GM21717 (cell line): ENCODE results near the gene DOK5.

Source experiments
- ATAC-seq: cut with Tn5 transposase; IDR thresholded peaks from one replicate; pipeline ENCODE4 v1.9.1; 2021; ENCODE audit warnings: mild to moderate bottlenecking, moderate library complexity; ENCODE audit not compliant: unreplicated experiment

Gene DOK5

DNA sequence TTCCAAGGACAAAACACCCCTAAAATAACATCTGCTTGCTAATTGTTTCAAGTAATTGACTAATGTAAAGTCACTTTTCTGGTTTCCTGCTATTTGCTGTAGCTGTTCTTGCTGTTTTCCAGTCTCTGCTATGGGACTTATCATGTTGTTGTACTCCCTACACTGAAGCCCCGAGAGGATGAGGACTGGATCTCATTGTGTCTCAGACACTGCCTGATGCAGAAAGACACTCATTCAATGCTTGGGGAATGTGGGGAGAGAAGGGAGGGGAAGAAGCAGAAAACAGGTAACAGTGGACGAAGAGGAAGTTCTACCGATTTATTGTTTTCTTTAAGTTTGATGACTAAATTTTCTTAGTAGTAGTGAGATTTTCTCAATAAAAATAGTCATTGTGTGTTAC lies 79.8 kb downstream of the DOK5 start:
- ATAC-seq = no peak

DNA sequence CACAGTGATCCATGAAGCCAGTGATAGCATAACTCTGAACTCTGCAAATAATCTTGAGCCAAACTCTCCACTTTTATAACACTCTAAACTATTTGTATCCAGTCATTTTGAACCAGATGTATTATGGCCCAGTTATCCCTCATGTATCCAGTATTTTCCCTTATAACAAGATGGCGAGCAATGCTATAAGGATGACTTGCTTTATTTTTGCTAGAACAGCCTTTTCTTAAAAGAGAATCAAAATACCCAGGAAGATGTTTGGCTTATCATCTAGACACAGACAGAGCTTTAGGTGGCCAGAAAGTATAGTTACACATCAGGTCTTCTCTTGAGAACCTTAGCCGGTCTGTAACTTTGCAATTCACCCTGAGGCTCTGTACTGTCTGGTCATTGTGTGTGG lies 81.0 kb downstream of the DOK5 start:
- ATAC-seq = no peak

DNA sequence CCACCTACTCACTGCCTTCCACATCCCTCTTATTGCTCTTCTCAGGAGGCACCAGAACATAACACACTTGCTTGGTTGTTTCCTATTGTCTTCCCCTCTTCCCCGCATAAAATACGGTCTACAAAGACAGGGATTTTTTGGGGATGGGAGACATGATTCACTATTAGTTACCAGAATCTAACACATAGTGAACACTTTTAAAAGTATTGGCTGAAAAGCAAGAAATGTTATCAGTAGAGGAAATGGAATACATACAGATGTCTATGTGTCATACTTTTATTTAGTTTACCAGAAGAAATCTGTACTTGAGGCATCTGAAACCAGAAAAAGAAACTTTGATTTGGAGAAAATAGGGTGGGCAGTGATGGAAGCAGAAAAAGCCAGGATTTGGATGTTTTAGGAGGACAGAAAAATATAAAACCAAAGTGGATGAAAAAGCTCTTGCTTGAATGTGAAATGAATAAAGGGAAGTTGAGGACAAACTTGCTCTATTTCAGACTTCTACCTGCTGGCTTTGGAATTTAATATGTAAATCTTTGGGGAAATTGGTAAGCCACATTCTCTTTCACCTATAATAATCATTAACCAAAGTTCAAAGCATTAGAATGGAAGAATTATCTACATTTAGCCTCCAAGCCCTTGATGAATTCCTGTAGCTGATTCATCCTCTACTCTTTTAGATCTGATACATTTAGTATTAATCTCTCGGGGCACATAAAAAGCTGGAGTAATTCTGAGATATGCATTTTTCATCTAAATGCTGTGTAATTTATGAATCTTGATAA lies 82.6 kb downstream of the DOK5 start:
- ATAC-seq = no peak

DNA sequence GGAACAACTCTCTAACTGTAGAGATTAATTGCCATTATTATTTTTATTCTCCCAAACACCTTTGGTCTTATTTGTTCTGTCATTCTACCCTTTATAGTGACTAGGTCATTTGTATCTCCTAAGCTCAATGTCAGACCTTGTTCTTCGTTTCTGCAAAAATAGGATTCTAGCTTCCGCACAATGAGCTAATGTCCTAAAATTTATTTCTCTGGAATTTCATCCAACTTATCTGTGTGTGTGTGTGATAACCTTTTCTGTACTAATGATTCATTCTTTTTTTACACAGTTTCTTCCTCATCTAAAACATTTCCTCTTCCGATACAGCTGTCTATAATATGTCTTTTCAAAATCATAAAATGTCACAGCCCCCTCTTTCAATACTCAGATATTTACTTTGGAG lies 84.5 kb downstream of the DOK5 start:
- ATAC-seq = no peak

DNA sequence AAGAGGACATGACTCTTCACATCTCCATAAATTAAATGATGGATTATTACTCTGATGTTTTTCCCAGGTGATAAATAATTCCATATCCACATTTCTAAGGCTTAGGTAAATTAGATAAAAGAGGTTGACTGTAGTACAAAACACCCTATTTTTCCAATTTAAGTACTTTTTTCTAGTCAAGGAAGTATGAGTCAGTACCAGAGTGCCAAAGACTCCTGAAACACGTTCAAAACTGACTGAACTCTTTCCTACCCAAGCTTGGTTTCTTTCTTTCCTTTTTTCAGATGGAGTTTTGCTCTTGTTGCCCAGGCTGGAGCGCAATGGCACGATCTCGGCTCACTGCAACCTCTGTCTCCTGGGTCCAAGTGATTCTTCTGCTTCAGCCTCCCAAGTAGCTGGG lies 85.0 kb downstream of the DOK5 start:
- no peak for ATAC-seq

DNA sequence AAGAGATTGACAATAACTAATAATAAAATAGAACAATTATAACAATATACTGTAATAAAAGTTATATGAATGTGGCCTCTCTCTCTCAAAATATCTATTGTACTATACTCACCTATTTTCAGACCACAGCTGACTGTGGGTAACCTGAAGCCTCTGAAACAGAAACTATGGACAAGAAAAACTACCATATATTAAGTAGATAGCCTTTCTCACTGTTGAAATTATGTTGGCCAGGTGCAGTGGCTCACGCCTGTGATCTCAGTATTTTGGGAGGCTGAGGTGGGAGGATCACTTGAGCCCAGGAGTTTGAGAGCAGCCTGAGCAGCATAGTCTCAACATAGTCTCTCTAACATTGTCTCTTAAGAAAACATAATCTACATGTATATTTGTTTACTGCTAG lies 89.9 kb downstream of the DOK5 start:
- ATAC-seq = no peak

DNA sequence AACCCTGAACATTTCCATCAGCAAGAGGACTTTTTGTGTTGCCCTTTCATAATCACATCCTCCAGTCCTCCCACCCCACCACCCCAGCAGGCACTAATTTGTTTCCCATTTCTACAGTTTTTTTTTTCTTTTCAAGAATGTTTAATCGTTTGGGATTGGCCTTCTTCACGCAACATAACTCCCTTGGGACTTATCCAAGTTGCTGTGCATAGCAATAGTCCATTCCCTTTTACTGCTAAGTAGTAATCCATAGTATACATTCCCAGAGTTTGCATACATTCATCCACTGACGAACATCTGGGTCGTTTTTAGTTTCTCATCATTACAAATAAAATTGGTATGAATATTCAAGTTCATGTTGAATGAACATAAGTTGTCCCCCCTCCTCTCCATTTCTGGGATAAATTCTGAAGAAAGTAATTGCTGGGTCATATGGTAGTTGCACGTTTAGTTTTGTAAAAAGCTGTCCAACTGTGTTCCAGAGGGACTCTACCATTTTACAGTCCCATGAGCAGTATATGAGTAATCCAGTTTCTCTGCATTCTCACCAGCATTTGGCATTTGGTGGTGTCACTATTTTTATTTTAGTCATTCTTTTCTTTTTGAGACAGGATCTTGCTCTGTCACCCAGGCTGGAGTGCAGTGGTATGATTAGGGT lies 90.8 kb downstream of the DOK5 start:
- no peak for ATAC-seq

DNA sequence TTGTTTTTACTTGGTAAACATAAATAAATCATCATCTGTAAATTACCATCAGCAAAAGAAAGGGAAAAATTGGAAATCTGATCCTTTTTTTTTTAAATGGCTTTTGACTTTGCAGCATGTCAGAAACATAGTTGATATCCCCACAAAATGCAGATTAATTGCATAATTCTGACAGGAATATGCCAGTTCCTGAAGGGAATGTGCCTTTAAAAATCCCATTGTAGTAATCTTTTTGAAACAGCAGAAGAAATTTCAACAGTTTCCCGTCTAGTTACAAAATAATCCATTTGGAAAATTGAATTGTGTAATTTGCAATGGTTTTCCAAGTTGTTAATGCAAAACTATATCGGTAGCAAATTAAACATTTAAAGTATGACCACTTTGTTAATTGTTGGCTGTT lies 95.2 kb downstream of the DOK5 start:
- no peak for ATAC-seq

DNA sequence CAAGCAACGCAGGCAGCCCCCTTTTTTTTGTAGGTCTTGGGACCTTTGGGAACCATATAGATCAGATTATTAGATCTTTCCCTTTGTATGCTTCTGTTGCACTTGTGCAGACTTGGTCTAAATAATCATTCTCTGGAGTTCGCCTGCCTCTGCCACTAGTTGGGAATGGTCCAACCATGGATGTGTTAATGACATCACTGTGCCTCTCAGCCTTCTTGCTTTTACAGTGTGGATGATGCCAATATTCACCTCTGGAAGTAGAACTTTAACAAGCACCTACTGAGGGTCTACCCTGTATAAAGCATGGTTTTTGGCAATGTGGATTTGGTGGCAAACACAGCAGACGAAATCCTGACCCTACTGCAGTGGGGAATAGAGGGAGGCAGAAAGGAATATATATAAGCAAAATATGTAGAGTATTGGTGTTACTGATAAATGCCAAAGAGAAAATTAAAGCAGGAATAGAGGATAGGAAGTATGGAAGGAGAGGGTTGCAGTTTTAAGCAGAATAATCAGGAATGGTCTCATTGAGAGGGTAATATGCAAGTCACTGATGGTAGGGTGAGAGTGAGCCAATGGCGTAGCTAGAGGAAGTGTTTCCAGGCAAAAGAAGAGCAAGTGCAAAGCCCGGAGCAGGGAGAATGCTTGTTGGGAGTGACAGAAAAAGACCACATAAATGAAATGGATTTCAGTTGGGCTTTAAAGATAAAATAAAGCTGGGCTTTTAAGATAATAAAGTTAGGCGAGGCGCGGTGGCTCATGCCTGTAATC lies 97.5 kb downstream of the DOK5 start:
- ATAC-seq = no peak

DNA sequence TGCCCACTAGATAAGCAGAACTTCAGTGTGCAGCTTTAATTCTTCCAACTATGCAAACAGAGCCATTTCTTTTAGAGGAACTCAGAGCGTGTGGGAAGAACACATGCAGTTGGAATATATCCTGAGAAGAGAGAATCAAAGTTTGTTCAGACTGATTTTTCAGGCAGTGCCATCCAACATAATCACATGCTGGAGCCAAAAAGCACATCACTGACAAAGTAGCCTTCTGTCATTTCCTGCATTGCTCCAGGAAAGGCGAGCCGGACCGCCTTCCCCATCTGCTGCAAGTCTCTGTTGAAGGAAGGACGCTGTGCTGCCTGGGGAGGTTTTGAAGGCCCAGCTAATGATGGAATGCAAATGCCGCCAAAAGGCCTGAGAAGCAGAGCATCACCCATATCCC lies 98.4 kb downstream of the DOK5 start:
- no peak for ATAC-seq

DNA sequence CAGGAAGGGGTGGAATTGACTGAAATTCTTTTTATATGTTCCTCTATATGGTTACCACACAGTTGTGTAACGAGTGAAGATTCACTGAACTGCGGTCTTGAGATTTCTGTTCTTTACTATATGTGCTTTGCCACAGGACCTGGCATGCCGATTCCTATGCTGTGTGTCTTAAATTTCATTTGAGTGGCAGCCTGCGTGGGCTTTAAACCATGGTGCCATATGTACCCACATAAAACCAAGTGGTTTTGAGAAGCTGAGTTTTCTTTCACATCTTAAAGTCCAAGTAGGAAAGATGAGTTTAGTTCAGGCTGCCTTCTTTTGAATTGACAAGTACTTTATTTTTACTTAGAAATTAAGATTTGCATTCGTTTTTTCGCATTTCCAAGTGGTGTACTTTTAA lies 101.1 kb downstream of the DOK5 start:
- ATAC-seq = no peak

DNA sequence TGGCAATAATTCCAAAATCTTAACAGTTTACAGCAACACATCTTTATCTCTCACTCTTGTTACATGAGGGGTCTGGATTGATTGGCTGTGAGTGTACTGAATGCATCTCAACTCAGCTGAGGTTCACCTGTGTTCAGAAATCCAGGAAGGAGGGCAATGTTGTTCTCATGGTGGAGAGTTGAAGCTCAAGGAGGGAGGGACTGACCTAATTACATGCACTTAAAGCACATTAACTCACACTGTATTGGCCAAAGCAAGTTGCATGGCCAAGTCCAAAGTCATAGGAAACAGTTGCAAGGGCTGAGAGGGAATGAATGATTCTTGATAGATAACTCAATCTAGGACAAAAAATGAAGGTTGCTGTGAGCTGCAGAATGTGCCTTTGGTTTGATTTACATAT lies 102.2 kb downstream of the DOK5 start:
- ATAC-seq = no peak

DNA sequence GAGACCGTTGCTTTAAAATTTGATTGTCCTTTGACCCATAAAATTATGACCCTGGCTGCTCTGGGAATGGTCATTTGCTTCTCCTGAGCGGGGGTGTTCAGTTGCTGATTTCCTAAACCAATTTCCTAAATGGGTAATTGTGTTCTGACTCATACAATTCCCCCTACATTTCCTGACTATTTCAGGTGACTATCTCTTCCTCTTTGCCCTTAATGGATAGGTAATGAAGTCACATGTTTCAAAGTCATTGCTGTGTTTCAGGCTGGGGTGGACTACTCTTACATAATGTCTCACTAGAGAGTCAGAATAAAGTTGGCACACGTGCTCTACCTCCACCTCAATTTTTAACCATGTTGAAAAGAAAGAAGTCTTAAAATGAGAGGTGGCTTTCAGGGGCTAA lies 109.8 kb downstream of the DOK5 start:
- ATAC-seq = no peak

DNA sequence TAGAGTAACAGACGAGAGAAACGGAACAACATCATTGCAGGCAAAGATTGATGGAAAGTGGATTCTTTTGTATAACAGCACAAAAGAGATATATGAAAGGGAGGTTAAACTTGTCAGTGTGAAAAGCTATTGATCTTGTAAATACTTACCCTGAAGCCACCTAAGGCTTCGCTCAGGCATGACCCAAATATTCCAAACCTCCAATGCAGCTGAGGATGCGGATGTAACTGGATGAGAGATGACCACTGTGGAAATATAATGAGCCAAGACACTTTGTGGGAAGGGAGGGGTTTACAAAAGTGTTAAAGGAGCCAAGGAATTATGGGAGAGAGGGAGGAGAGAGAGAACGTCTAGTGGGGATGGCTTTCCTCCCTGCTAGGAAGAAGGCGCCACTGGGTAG lies 112.0 kb downstream of the DOK5 start:
- no peak for ATAC-seq

DNA sequence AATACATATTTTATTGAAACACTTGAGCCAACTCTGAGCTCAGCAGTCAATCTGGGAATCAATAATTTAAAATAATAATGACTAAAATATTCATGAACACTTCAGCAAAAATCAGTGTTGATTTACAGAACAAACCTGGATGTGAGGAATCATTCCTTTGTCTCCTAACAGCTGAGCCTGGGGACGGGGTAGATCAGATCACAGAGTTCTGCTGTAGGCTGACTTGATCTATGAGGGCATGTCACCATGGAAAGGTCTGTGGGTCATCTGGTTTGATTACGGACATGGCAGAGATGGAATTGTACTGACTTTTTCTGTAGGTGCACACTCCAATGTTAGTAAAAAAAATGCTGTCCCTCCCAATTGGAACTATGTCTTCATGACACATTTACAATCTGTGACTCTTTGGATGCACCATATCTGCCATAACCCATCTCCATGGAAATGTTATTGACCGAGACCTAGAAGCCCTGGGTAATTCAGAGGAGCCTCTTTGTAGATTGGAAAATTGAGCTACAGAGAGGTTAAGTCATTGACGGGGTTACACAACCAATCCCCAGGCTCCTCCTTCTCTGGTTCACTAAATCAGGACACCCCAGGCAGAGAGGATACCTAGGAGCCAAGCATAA lies 114.1 kb downstream of the DOK5 start:
- no peak for ATAC-seq

DNA sequence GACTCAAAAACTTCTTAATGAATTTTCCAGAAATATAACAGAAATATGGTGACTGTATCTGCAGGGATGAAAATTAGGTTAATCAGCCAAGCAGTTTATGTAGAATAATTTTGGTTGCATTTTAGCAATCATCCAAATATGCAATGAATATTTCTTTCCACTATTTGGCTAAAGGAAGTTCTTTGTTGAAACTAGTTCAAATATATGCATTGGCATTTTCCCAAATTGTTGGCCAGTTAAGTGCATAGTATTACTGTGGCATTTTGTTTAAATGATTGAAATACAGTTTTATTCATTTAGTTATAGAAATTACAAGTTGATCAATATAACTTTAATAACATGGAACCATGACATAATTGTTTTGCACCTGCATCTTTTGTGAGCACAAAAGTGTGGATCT lies 115.5 kb downstream of the DOK5 start:
- no peak for ATAC-seq

DNA sequence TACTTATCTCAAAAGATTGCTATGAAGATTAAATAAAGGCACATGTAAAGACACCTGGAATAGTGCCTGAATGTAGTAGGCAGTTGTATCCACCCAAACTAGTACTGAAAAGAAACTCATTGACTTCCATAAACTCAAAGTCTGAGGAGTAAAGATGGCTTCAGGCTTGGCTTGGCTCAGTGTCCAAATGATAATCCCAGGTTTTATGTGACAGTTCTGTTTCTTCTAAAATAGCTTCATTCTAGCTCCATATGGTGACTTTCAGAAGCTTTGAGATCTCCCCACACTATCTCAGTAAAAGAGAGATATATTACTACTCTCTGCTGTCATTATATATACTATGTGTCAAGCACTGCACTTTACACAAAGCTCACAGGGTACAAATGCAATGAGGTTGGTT lies 121.3 kb downstream of the DOK5 start:
- no peak for ATAC-seq

DNA sequence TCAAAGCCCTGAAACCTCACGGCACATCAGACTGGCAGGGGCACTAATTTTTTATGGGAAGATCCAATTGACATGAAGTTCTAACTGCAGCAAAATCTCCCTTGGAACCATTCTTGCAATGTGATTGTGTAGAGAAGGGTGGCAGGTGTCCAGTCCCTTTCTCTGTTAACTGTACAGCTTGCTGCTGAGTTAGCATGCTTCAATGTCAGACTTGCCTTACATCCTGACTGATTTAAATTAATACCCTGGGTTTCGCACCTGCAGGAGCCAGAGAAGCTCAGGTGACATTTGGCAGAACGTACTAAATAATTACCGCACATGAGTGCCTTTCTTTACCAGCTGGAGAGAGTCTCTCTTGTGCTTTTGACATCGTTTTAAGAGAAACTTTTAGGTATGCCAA lies 123.0 kb downstream of the DOK5 start:
- ATAC-seq = no peak

DNA sequence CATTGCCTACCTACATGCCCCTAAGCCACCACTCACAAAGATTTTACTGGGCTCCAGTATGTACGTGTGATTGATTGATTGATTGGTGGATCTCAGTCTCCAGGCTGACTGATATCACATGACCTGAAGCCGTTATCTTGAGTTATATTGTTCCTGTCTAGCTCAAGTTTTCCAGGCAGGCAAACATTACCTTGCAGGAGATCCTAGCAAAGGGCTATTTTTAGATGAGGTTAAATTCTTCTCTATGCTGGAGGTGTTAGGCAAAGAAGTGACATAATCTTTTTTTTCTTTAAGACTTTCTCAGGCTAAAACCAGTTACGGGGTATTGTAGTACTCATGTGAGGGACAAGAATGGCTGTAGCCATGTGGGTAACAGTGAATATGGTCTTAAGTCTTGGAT lies 125.2 kb downstream of the DOK5 start:
- ATAC-seq = no peak

DNA sequence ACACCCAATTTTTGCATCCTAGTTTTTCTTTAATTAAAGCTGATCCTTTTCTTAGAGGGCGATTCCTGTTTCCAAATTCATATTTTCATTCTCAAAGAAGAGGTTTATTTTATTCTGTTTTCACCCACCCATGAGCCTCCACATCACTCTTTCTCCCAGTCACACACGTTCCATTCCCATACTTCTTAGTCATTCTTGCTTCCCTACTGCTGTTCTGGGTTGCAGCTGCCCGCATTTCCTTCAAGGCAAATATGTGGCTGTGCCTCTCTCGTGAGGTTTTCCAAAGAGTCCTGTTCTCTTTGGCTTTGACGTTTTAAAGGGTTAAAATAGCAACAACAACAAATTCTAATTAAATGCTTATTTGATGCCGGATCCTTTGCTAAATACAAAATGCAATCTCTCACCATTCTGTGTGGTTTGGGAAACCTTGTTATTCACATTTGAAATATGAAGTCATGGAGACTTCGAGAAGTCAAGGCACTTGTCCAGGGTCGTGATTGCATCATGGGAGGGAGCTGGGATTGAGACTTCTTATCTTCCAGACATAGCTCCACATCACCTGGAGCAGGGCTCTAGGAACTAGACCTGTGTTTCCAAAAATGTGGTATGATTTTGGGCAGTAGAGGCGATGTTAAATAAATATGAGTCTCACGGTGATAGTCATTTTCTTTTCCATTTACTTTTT lies 126.6 kb downstream of the DOK5 start:
- no peak for ATAC-seq

DNA sequence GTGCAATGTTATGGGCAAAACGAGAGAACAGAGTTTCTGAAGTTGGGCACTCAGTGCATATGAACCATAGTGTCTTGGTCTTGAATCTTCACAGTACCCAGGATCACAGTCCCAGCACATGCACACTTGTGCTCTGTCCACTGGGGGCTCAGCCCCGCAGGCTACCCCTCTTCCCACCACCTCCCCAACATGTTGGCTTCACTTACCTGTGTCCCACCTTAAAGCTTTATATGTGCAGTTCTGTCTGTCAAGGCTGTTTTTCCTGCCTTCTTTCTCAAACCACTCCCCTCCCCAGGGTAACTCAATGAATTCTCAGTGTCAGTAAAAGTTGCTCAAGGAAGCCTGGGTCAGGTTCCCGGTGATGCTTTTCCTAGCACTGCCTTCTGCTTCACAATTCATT lies 129.9 kb downstream of the DOK5 start:
- ATAC-seq = no peak
